PC-3 (cell line): Measurements from ENCODE around the gene CACNA1B. TPM values are rescaled to one million over a fixed set of nuclear protein-coding genes. Genes with fewer than 3 reads are reported as not detected.

Source experiments
- ATAC-seq: fragments of 200-7000 bp; cut with Tn5 transposase; 2 replicates; pipeline ENCODE4 v1.9.1; 2020; ENCODE audit warnings: mild to moderate bottlenecking, moderate library complexity
- BruUV-seq: library from RNA; stranded (reverse); fragments of 400-500 nt; replicated peaks from 2 replicates; lab custom pipeline; 2021; lab: Mats Ljungman, UMichigan
- CTCF ChIA-PET: fragments of 300-600 bp; sonication (Branson Sonifier 250); formaldehyde crosslinking; loops from one replicate; lab custom pipeline; 2022; ENCODE audit warnings: antibody characterized with exemption; lab: Charles Lee
- POLR2A ChIA-PET: fragments of 300-600 bp; sonication (Branson Sonifier 250); formaldehyde crosslinking; loops from one replicate; lab custom pipeline; 2022; ENCODE audit warnings: antibody characterized with exemption; ENCODE audit not compliant: unreplicated experiment; lab: Charles Lee
- DNase-seq: peaks from one replicate; pipeline ENCODE4 v3.0.0-alpha.2; 2015
- H2AFZ ChIP-seq: fragments of 300-600 bp; sonication (generic); 2 replicates; pipeline ENCODE4 v1.6.0; 2016; ENCODE audit warnings: antibody characterized with exemption, low read length
- H3F3A ChIP-seq: fragments of 300-600 bp; sonication (generic); one replicate; pipeline ENCODE4 v1.6.0; 2017; ENCODE audit warnings: antibody characterized with exemption, low read length, control low read depth, mild to moderate bottlenecking; ENCODE audit not compliant: unreplicated experiment
- H3K27ac ChIP-seq: fragments of 300-600 bp; sonication (generic); 2 replicates; pipeline ENCODE4 v1.5.1; 2016; ENCODE audit warnings: mild to moderate bottlenecking, low read length
- H3K27me3 ChIP-seq: fragments of 300-600 bp; sonication (generic); 2 replicates; pipeline ENCODE4 v1.6.1; 2016; ENCODE audit warnings: low read length, mixed read lengths
- H3K36me3 ChIP-seq: fragments of 300-600 bp; sonication (generic); 2 replicates; pipeline ENCODE4 v1.6.1; 2016; ENCODE audit warnings: low read depth, mixed run types, low read length, mixed read lengths
- H3K4me1 ChIP-seq: fragments of 300-600 bp; sonication (generic); 2 replicates; pipeline ENCODE4 v1.5.1; 2016; ENCODE audit warnings: low read length; ENCODE audit not compliant: insufficient read depth
- H3K4me2 ChIP-seq: fragments of 300-600 bp; sonication (generic); 2 replicates; pipeline ENCODE4 v1.6.0; 2016; ENCODE audit warnings: low read length
- H3K4me3 ChIP-seq: fragments of 300-600 bp; sonication (generic); 2 replicates; pipeline ENCODE4 v1.5.1; 2016; ENCODE audit warnings: mild to moderate bottlenecking, low read length, mixed read lengths
- H3K79me2 ChIP-seq: fragments of 300-600 bp; sonication (generic); 2 replicates; pipeline ENCODE4 v1.6.1; 2017; ENCODE audit warnings: low read length, mixed read lengths
- H3K9ac ChIP-seq: fragments of 300-600 bp; sonication (generic); 2 replicates; pipeline ENCODE4 v1.6.0; 2016; ENCODE audit warnings: mild to moderate bottlenecking, low read length
- H3K9me2 ChIP-seq: fragments of 300-600 bp; sonication (generic); replicated peaks from 2 replicates; pipeline ENCODE4 v1.6.1; 2016; ENCODE audit warnings: mixed run types, low read length, mixed read lengths
- H3K9me3 ChIP-seq: fragments of 300-600 bp; sonication (generic); 2 replicates; pipeline ENCODE4 v1.6.1; 2016; ENCODE audit warnings: low read length, mixed read lengths
- H4K20me1 ChIP-seq: fragments of 300-600 bp; sonication (generic); 2 replicates; pipeline ENCODE4 v1.6.1; 2016; ENCODE audit warnings: low read length, mixed read lengths
- CTCF ChIP-seq: fragments of 300-600 bp; sonication (generic); conservative IDR thresholded peaks from 2 replicates; pipeline ENCODE4 v1.5.1; 2017; ENCODE audit warnings: antibody characterized with exemption, low read depth, mild to moderate bottlenecking, low read length
- EZH2 ChIP-seq: fragments of 300-600 bp; sonication (generic); IDR thresholded peaks from one replicate; pipeline ENCODE4 v1.6.1; 2017; ENCODE audit warnings: antibody characterized with exemption, mild to moderate bottlenecking, low read length; ENCODE audit not compliant: unreplicated experiment
- EZH2phosphoT487 ChIP-seq: fragments of 300-600 bp; sonication (generic); IDR thresholded peaks from 2 replicates; pipeline ENCODE4 v1.6.1; 2018; ENCODE audit warnings: mild to moderate bottlenecking, antibody characterized with exemption, low read length, borderline replicate concordance
- intact Hi-C: fragments of 100-400 bp; cut with micrococcal nuclease; formaldehyde crosslinking; loops from 2 replicates; pipeline ENCODE4 v1.9.0; 2023
- total RNA-seq: library from RNA; depleted of rRNA; stranded (reverse); fragments of >200 nt; gene quantifications from 2 replicates; pipeline ENCODE4 v1.2.3, GENCODE V29; 2014

Gene CACNA1B
- total RNA-seq, 1 experiment from 2014 or later = not detected

GRCh38 chr9:138042640-138043039, 165.1 kb downstream of the CACNA1B start:
- Histone ChIP-seq H3F3A (no peaks in the 10 kb centered on the region), H3K4me3 (no peak overlapping the region), H3K79me2 (no peaks in the 10 kb centered on the region), H3K36me3 (no peaks in the 10 kb centered on the region), H3K4me2 (no peak overlapping the region), H3K4me1 (no peaks in the 10 kb centered on the region), H2AFZ (no peak overlapping the region), H3K9ac (no peak overlapping the region), H3K9me2 (no peaks in the 10 kb centered on the region), H4K20me1 (no peaks in the 10 kb centered on the region), H3K27ac (no peak overlapping the region), H3K9me3 (no peaks in the 10 kb centered on the region), H3K27me3 (peaks cover 46% of the 10 kb centered on the region)
- intact Hi-C loops = no loop called here
- ChIA-PET POLR2A (no interaction called here), CTCF (no interaction called here)
- ATAC-seq (no peak), DNase-seq (no peak)
- TF ChIP-seq CTCF = no peak
- no peak for TF ChIP-seq EZH2phosphoT487
- TF ChIP-seq EZH2 = no peak
- no TSS peak for BruUV-seq

- no peaks in the 10 kb centered on the region for H3K36me3 ChIP-seq
- BruUV-seq = no TSS peak
- H3K4me3 ChIP-seq = no peak overlapping the region
- no peak overlapping the region for H2AFZ ChIP-seq
- intact Hi-C loops = no loop called here
- ATAC-seq (no peak), DNase-seq (no peak)
- no peaks in the 10 kb centered on the region for H3K9me2 ChIP-seq
- POLR2A ChIA-PET = no interaction called here
- no peaks in the 10 kb centered on the region for H3K4me1 ChIP-seq
- no peak overlapping the region for H3K9ac ChIP-seq
- no peaks in the 10 kb centered on the region for H3K79me2 ChIP-seq
- H3F3A ChIP-seq = no peaks in the 10 kb centered on the region
- no peak overlapping the region for H3K4me2 ChIP-seq
- CTCF ChIA-PET = no interaction called here
- no peaks in the 10 kb centered on the region for H4K20me1 ChIP-seq
- no peak overlapping the region for H3K27ac ChIP-seq
- H3K9me3 ChIP-seq = no peaks in the 10 kb centered on the region
- TF ChIP-seq EZH2 = no peak
- TF ChIP-seq EZH2phosphoT487 = no peak
- TF ChIP-seq CTCF = no peak
- H3K27me3 ChIP-seq = peaks cover 42% of the 10 kb centered on the region
These were observed 165.5 kb downstream of the CACNA1B start for GRCh38 chr9:138043061-138043410.

DNA sequence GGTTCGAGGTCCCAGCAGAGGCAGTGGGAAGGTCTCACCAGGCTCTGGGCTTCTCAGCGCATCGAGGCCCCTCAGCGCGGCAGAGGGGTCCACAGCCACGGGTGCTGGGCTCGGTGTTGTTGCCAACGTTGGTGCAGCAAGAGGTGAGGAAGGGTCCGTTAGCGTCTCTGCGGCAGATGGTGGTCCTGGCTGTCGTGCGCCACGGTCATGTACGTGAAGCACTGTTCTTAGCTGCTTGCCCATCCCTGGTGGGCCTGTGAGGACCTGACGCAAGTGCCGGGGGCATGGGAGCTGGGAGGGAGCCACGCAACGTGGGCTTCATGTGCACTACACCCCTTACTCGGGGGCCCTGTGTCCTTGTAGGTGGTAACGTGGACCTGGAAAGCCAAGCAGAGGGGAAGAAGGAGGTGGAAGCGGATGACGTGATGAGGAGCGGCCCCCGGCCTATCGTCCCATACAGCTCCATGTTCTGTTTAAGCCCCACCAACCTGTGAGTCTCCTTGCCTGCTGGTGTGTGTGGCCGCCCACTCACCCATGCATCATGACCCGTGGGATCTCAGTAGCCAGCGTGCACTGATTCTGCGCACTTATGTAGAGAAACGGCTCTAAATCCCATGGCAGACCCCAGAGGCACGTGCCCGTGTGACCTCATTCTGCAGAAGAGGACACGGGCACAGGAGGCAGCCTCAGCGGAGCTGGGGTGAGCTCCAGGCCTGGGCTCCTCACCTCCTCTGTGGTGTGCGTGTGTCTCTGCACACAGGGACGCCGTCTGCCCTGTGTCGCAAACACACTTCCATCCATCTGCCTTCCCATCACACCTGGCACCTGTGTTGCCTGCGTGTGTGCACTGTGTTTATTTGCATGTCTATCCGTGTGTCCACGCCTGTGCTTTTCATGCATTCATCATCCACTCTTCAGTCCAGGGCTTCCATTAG, 166.1 kb downstream of the CACNA1B start:
- Histone ChIP-seq H3K36me3 (no peaks in the 10 kb centered on the region), H3F3A (no peaks in the 10 kb centered on the region), H3K9ac (no peak overlapping the region), H4K20me1 (no peaks in the 10 kb centered on the region), H3K4me3 (no peak overlapping the region), H3K9me2 (no peaks in the 10 kb centered on the region), H3K4me2 (no peak overlapping the region), H2AFZ (no peak overlapping the region), H3K27me3 (peaks cover 36% of the 10 kb centered on the region), H3K9me3 (no peaks in the 10 kb centered on the region), H3K79me2 (no peaks in the 10 kb centered on the region), H3K27ac (no peak overlapping the region), H3K4me1 (no peaks in the 10 kb centered on the region)
- no peak for ATAC-seq
- BruUV-seq = no TSS peak
- intact Hi-C loops = no loop called here
- TF ChIP-seq EZH2phosphoT487 (no peak), CTCF (no peak), EZH2 (no peak)
- ChIA-PET CTCF (no interaction called here), POLR2A (no interaction called here)
- DNase-seq = no peak
